DND-41 (cell line): ENCODE measurements around the gene IRF1.

Experiments
- EZH2 ChIP-seq: IDR thresholded peaks from 3 replicates; pipeline ENCODE4 v1.6.1; 2012; ENCODE audit warnings: borderline replicate concordance, low read depth, mild to moderate bottlenecking, moderate library complexity, low read length, inconsistent platforms; ENCODE audit not compliant: severe bottlenecking
- TF ChIP-seq, protein P1 (sequence below): IDR thresholded peaks from 2 replicates; pipeline ENCODE4 v1.5.1; 2012; ENCODE audit warnings: borderline replicate concordance, low read length, moderate library complexity, mild to moderate bottlenecking; ENCODE audit not compliant: poor library complexity, severe bottlenecking; ENCODE audit errors: extremely low read depth

DNA sequence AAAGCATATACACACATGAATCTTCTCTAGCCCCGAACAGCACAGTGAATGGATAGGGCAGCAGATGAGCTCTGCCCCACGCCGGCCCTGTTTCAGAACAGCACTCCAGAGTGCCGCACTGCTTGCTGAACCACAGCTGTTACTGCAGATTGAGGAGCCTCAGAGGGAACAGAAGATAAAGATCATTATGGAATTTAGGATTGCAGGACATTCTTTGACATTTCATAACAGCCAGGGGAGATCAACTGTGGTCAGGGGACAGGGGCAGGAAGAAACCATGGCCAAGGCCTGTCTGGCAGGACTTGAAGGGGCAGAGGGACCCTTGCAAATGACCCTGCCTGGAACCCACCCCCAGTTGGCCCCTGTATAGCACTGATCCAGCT lies 20.6 kb downstream of the IRF1 start:
- TF ChIP-seq, protein P1, sequence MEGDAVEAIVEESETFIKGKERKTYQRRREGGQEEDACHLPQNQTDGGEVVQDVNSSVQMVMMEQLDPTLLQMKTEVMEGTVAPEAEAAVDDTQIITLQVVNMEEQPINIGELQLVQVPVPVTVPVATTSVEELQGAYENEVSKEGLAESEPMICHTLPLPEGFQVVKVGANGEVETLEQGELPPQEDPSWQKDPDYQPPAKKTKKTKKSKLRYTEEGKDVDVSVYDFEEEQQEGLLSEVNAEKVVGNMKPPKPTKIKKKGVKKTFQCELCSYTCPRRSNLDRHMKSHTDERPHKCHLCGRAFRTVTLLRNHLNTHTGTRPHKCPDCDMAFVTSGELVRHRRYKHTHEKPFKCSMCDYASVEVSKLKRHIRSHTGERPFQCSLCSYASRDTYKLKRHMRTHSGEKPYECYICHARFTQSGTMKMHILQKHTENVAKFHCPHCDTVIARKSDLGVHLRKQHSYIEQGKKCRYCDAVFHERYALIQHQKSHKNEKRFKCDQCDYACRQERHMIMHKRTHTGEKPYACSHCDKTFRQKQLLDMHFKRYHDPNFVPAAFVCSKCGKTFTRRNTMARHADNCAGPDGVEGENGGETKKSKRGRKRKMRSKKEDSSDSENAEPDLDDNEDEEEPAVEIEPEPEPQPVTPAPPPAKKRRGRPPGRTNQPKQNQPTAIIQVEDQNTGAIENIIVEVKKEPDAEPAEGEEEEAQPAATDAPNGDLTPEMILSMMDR: no peak
- TF ChIP-seq EZH2: no peak
